T-helper 2 cell treated with Interferon-gamma antibody and Interleukin-4, amounts not matched to agents 100 ng/mL and 5 ng/mL, for 36 hours (primary cell): ENCODE measurements around the gene SYTL2. TPM values are rescaled to one million over a fixed set of nuclear protein-coding genes. Genes with fewer than 3 reads are reported as not detected.
"Not testable (repeated sequence)": the region's sequence is repeated elsewhere in the genome, so short reads cannot be mapped to it uniquely, and the experiment has no call there.

Experiments used
- intact Hi-C: fragments of 100-400 bp; cut with micrococcal nuclease; formaldehyde crosslinking; loops from one replicate; pipeline ENCODE4 v1.15.1; 2023
- total RNA-seq: library from RNA; stranded (reverse); gene quantifications from 2 replicates; pipeline ENCODE4 v1.2.3, GENCODE V29; 2022

The SYTL2 gene
- total RNA-seq, 1 donor from 2014 or later = 29.0 TPM

- intact Hi-C loops = no loop called here
Observed at GRCh38 chr11:85799142-85799541, 11.8 kb downstream of the SYTL2 start.

- intact Hi-C loops = no loop called here
Observed at GRCh38 chr11:85798361-85798760, 12.6 kb downstream of the SYTL2 start.

GRCh38 chr11:85795712-85796487 is 15.0 kb downstream of the SYTL2 start:
- intact Hi-C loops = no loop called here

DNA sequence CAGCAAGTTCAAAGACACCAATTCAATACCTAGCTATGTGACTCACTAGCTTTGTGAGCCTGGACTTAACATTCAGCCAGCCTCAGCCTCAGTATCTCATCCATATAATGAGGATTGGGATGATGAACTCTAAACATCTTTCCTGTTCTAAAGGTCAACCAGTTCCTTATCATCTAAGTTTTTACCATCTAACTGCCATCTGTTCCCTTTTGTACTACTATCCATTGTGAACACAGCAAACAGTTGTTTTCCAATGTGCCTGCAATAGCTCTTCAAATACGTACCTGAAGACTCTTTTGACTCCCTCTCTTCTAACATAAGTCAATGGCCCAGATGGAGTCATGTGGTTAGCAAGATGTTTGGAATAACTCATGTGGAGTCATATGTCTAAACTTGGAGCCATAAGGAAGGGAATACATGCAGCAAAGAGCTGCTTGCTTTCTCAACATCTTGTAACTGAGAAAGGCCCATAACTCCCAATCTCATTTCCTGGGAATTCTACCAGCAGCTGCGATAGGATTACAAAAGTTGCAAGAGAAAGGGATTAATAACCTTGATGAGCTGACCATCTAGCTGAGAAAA is 19.4 kb downstream of the SYTL2 start:
- intact Hi-C loops = no loop called here

GRCh38 chr11:85787809-85788760 is 22.9 kb downstream of the SYTL2 start:
- intact Hi-C loops = loop anchor here (2.0 kb wide), 1 partner anchor 35 kb away; no protein-coding TSS in a partner anchor

DNA sequence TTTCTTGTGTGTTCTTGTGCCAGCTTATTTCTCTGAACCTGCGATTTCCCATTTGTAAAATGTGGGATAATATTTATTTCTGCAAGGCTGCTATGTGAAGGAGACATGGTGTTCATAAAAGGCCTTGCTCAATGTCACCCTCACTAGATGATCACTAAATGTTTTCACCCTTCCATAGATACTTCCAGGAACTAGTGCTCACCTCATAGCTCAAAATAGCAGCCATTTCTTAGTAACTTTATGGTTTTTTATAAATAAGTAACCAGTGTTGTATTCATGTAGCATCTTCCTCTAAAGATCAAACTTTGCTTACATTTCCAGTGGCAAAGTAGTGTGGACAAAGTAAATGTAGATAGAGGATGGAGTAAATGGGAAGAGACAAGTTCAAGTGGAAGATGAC is 23.8 kb downstream of the SYTL2 start:
- intact Hi-C loops = loop anchor here (2.0 kb wide), 1 partner anchor 34 kb away; no protein-coding TSS in a partner anchor

- intact Hi-C loops = no loop called here
Observed at GRCh38 chr11:85784480-85785265, 26.3 kb downstream of the SYTL2 start.

- intact Hi-C loops = no loop called here
Observed at GRCh38 chr11:85783758-85784157, 27.2 kb downstream of the SYTL2 start.

GRCh38 chr11:85780780-85781517 is 30.0 kb downstream of the SYTL2 start:
- intact Hi-C loops = not testable (repeated sequence)

GRCh38 chr11:85779956-85780640 is 30.8 kb downstream of the SYTL2 start:
- intact Hi-C loops = no loop called here

DNA sequence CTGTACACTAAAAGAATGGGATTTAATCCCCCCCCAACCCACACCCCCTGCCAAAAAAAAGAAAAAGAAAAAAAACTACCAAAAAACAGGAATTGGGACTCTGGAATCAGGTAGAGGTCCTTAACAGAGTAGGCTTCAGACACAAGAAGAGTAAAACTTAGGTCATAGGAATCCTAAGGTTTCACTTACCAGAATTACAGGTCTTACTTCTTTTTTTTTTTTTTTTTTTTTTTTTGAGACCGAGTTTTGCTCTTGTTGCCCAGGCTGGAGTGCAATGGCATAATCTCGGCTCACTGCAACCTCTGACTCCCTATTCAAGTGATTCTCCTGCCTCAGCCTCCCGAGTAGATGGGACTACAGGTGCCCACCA is 33.4 kb downstream of the SYTL2 start:
- intact Hi-C loops = not testable (repeated sequence)

- intact Hi-C loops = no loop called here
Observed at GRCh38 chr11:85776951-85777602, 33.9 kb downstream of the SYTL2 start.

DNA sequence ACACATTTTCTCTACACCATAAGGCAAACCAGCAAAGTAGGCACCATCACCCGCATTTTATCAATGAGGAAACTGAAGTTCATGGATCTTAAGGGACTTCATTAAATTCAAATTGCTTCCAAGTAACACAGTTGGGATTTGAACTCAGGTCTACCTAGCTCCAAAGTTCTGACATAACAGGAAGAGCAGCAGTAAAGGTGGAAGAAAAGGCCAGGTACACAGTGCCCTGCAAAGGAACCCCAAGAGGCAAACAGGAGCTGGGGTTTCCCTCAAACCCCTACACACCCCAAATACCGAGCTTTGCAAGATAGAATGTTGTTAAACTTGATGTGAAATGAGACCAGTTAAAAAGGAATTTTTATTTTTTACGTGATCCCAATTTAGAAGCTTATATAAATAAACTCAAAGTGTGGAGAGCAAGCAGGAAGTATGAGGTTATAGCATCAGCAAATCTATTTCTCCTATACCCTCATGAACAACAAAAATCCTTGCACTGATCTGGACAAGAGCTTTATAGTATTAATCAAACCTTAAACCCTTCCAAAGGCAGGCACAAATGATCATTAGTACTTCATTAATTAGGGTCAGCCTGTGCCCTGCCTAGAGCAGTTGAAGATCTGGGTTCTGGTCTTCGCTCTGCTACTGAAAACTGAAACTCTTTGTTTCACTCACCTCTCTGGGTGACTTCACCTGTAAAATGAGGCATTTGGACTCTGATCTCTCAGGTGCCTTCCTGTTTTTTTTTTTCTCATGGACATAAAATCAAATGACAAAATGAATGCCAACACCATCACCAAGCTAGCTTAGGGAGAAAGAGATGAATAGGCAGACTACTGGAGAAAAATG is 36.5 kb downstream of the SYTL2 start:
- intact Hi-C loops = no loop called here

- intact Hi-C loops = no loop called here
Observed at GRCh38 chr11:85772695-85773094, 38.2 kb downstream of the SYTL2 start.

DNA sequence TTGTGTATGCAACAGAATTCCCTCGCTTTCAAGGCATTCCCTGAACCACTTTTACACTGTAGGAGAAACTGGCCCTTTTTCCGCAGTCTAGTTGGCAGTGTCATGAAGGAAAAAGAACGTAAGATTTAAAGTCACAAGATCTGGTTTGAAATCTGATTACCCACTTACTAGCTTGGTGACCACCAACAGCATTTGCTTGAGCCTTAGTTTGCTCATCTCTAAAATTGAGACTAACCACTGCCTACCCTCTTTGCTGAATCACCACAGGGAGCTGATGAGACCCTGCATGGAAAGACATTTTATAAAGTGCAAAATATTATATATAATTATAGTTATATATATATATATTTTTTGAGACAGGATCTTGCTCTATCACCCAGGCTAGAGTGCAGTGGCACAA is 39.4 kb downstream of the SYTL2 start:
- intact Hi-C loops = no loop called here

- intact Hi-C loops = no loop called here
Observed at GRCh38 chr11:85769771-85770170, 41.2 kb downstream of the SYTL2 start.

- intact Hi-C loops = no loop called here
Observed at GRCh38 chr11:85768473-85769146, 42.3 kb downstream of the SYTL2 start.
